H1 (cell line): Measurements from ENCODE around the gene MIER2. TPM values are rescaled to one million over a fixed set of nuclear protein-coding genes. Genes with fewer than 3 reads are reported as not detected.

Experiments
- CTCF ChIA-PET: fragments of 300-600 bp; sonication (Branson Sonifier 250); formaldehyde crosslinking; loops from one replicate; lab custom pipeline; 2021; ENCODE audit not compliant: partially characterized antibody; lab: Charles Lee
- POLR2A ChIA-PET: fragments of 300-600 bp; sonication (Branson Sonifier 250); formaldehyde crosslinking; loops from one replicate; lab custom pipeline; 2021; ENCODE audit warnings: inconsistent platforms; ENCODE audit not compliant: partially characterized antibody; lab: Charles Lee
- DNase-seq, 2 experiments: peaks; one replicate each; pipeline versions ENCODE4 v3.0.0 to v3.0.0-alpha.2; 2010 to 2022; ENCODE audit warnings: low spot score in 2 of 2, low read depth in 1 of 2, mixed read lengths in 1 of 2
- FAIRE-seq: peaks from 2 replicates; lab custom pipeline; 2011; peaks lifted over from hg19 to GRCh38; lab: Jason Lieb, UNC
- H2AFZ ChIP-seq: 2 replicates; pipeline ENCODE4 v1.8.1; 2012; ENCODE audit warnings: low read length, inconsistent platforms
- H2AK5ac ChIP-seq: 2 replicates; pipeline ENCODE4 v1.6.1; 2013; ENCODE audit warnings: low read depth, low read length
- H2BK120ac ChIP-seq: replicated peaks from 2 replicates; pipeline ENCODE3; 2013; ENCODE audit warnings: low read depth, low read length, inconsistent platforms
- H2BK12ac ChIP-seq: 2 replicates; pipeline ENCODE4 v1.6.1; 2013; ENCODE audit warnings: low read depth, low read length
- H2BK15ac ChIP-seq: 2 replicates; pipeline ENCODE4 v1.6.1; 2013; ENCODE audit warnings: low read length
- H2BK20ac ChIP-seq: 2 replicates; pipeline ENCODE4 v1.6.1; 2013; ENCODE audit warnings: low read length
- H2BK5ac ChIP-seq: 2 replicates; pipeline ENCODE4 v1.6.1; 2013; ENCODE audit warnings: low read depth, low read length
- H3K14ac ChIP-seq: 2 replicates; pipeline ENCODE4 v1.6.1; 2013; ENCODE audit warnings: inconsistent platforms; ENCODE audit not compliant: insufficient read length
- H3K18ac ChIP-seq: 2 replicates; pipeline ENCODE4 v1.6.1; 2013; ENCODE audit warnings: low read length; ENCODE audit errors: extremely low read depth
- H3K23ac ChIP-seq: 2 replicates; pipeline ENCODE4 v1.6.1; 2013; ENCODE audit warnings: inconsistent platforms; ENCODE audit not compliant: insufficient read length
- H3K23me2 ChIP-seq: 2 replicates; pipeline ENCODE4 v1.6.1; 2013; ENCODE audit warnings: low read depth, low read length
- H3K27ac ChIP-seq: 2 replicates; pipeline ENCODE4 v1.6.1; 2011; ENCODE audit warnings: low read depth, low read length, inconsistent platforms
- H3K27me3 ChIP-seq, 4 experiments: replicated peaks in 1 of 4; 1 replicate in 1 of 4; 2 replicates in 3 of 4; pipeline versions ENCODE4 v1.6.1 to v1.8.1; 2011 to 2013; ENCODE audit warnings: low read length in 3 of 4, mild to moderate bottlenecking in 3 of 4, inconsistent platforms in 2 of 4, mixed read lengths in 2 of 4, moderate library complexity in 1 of 4; ENCODE audit not compliant: control insufficient read depth in 3 of 4, insufficient read depth in 3 of 4; ENCODE audit errors: extremely low read depth in 1 of 4
- H3K36me3 ChIP-seq, 4 experiments: 2 replicates each; pipeline versions ENCODE4 v1.6.1 to v1.8.1; 2011 to 2013; ENCODE audit warnings: mild to moderate bottlenecking in 4 of 4, low read length in 3 of 4, moderate library complexity in 2 of 4, control low read depth in 1 of 4, inconsistent platforms in 1 of 4; ENCODE audit not compliant: insufficient read depth in 4 of 4, control insufficient read depth in 2 of 4
- H3K4ac ChIP-seq: replicated peaks from 2 replicates; pipeline ENCODE3; 2013; ENCODE audit warnings: low read length, low read depth, mixed read lengths, inconsistent platforms; ENCODE audit not compliant: insufficient read length
- H3K4me1 ChIP-seq, 4 experiments: replicated peaks in 1 of 4; 1 replicate in 1 of 4; 2 replicates in 3 of 4; pipeline versions ENCODE4 v1.6.1 to v1.8.1; 2011 to 2013; ENCODE audit warnings: low read length in 3 of 4, inconsistent platforms in 2 of 4, mixed read lengths in 1 of 4; ENCODE audit not compliant: insufficient read depth in 4 of 4, control insufficient read depth in 3 of 4
- H3K4me2 ChIP-seq, 2 experiments: 2 replicates each; pipeline versions ENCODE4 v1.6.1 to v1.8.1; 2011 to 2013; ENCODE audit warnings: low read depth in 2 of 2, low read length in 2 of 2, control low read depth in 1 of 2, inconsistent platforms in 1 of 2, mild to moderate bottlenecking in 1 of 2; ENCODE audit not compliant: insufficient read depth in 1 of 2
- H3K4me3 ChIP-seq, 4 experiments: fragments of 200-600, 300-600 bp in 1 of 4; sonication (generic), shearing (Covaris generic), sonication (Bioruptor Twin) in 1 of 4; 2 replicates each; pipeline versions ENCODE4 v1.5.1 to v1.8.1; 2011 to 2016; ENCODE audit warnings: low read length in 4 of 4, low read depth in 3 of 4, control low read depth in 2 of 4, inconsistent platforms in 2 of 4, mild to moderate bottlenecking in 2 of 4, mixed read lengths in 1 of 4, moderate library complexity in 1 of 4; ENCODE audit not compliant: insufficient read depth in 2 of 4; ENCODE audit errors: extremely low read depth in 1 of 4
- H3K56ac ChIP-seq: replicated peaks from 2 replicates; pipeline ENCODE3; 2013; ENCODE audit warnings: low read depth, mild to moderate bottlenecking, mixed read lengths, low read length, inconsistent platforms; ENCODE audit not compliant: insufficient read length
- H3K79me1 ChIP-seq: 2 replicates; pipeline ENCODE4 v1.6.1; 2013; ENCODE audit warnings: low read depth, low read length, control low read depth
- H3K79me2 ChIP-seq, 2 experiments: 2 replicates each; pipeline versions ENCODE4 v1.6.1 to v1.8.1; 2012 to 2013; ENCODE audit warnings: low read length in 2 of 2, mild to moderate bottlenecking in 2 of 2, inconsistent platforms in 1 of 2; ENCODE audit not compliant: insufficient read depth in 2 of 2, control insufficient read depth in 1 of 2
- H3K9ac ChIP-seq, 4 experiments: replicated peaks in 1 of 4; 1 replicate in 1 of 4; 2 replicates in 3 of 4; pipeline versions ENCODE4 v1.6.1 to v1.8.1; 2011 to 2013; ENCODE audit warnings: low read depth in 3 of 4, low read length in 3 of 4, control low read depth in 2 of 4, mild to moderate bottlenecking in 2 of 4, moderate library complexity in 2 of 4, inconsistent platforms in 1 of 4; ENCODE audit errors: extremely low read depth in 1 of 4
- H3K9me3 ChIP-seq, 2 experiments: 2 replicates each; pipeline versions ENCODE4 v1.6.1 to v1.8.1; 2012 to 2013; ENCODE audit warnings: mild to moderate bottlenecking in 2 of 2, moderate library complexity in 2 of 2, control low read depth in 1 of 2, inconsistent platforms in 1 of 2, low read depth in 1 of 2, low read length in 1 of 2, mixed read lengths in 1 of 2; ENCODE audit not compliant: insufficient read depth in 2 of 2
- H4K20me1 ChIP-seq, 2 experiments: replicated peaks in 1 of 2; 2 replicates each; pipeline versions ENCODE3 to v1.8.1; 2011 to 2013; ENCODE audit warnings: inconsistent platforms in 2 of 2, low read length in 2 of 2, mild to moderate bottlenecking in 1 of 2; ENCODE audit not compliant: insufficient read depth in 2 of 2, control insufficient read depth in 1 of 2
- H4K5ac ChIP-seq: 2 replicates; pipeline ENCODE4 v1.6.1; 2013; ENCODE audit warnings: low read length, low read depth, mixed read lengths, inconsistent platforms; ENCODE audit not compliant: insufficient read length
- H4K8ac ChIP-seq: 2 replicates; pipeline ENCODE4 v1.8.0; 2013; ENCODE audit warnings: mild to moderate bottlenecking, moderate library complexity, low read length, inconsistent platforms; ENCODE audit not compliant: insufficient read depth; ENCODE audit errors: extremely low read depth
- H4K91ac ChIP-seq: replicated peaks from 2 replicates; pipeline ENCODE3; 2013; ENCODE audit warnings: low read length, mixed read lengths, inconsistent platforms; ENCODE audit not compliant: insufficient read length
- ATF2 ChIP-seq: IDR thresholded peaks from 2 replicates; pipeline ENCODE4 v1.6.1; 2012; ENCODE audit warnings: low read length, inconsistent platforms
- EZH2 ChIP-seq: fragments of 200-600 bp; sonication (generic); IDR thresholded peaks from 2 replicates; pipeline ENCODE4 v1.7.1; 2012; ENCODE audit warnings: low read depth, mild to moderate bottlenecking, moderate library complexity, low read length, inconsistent platforms; ENCODE audit not compliant: severe bottlenecking
- HDAC6 ChIP-seq: IDR thresholded peaks from one replicate; pipeline ENCODE4 v1.7.1; 2012; ENCODE audit warnings: low read depth, mild to moderate bottlenecking, inconsistent platforms, low read length, moderate library complexity
- KDM1A ChIP-seq: fragments of 200-600, 300-600 bp; sonication (generic); IDR thresholded peaks from 2 replicates; pipeline ENCODE4 v1.7.1; 2016; ENCODE audit warnings: mild to moderate bottlenecking, low read length, borderline replicate concordance
- RBBP5 ChIP-seq: IDR thresholded peaks from 2 replicates; pipeline ENCODE4 v1.7.1; 2012; ENCODE audit warnings: low read depth, mild to moderate bottlenecking, inconsistent platforms, low read length, moderate library complexity, borderline replicate concordance
- RXRA ChIP-seq: IDR thresholded peaks from 2 replicates; pipeline ENCODE4 v1.6.1; 2011; ENCODE audit warnings: low read depth, mild to moderate bottlenecking, low read length, moderate library complexity; ENCODE audit not compliant: insufficient read depth
- SAP30 ChIP-seq: fragments of 300-600 bp; sonication (generic); IDR thresholded peaks from 2 replicates; pipeline ENCODE4 v1.7.1; 2012; ENCODE audit warnings: low read length, moderate library complexity, mild to moderate bottlenecking, inconsistent platforms; ENCODE audit not compliant: insufficient read depth, insufficient replicate concordance
- SIRT6 ChIP-seq: IDR thresholded peaks from one replicate; pipeline ENCODE4 v1.7.1; 2012; ENCODE audit warnings: low read length, inconsistent platforms
- SIX5 ChIP-seq: IDR thresholded peaks from 2 replicates; pipeline ENCODE4 v1.6.1; 2011; ENCODE audit warnings: mild to moderate bottlenecking, low read depth, low read length
- SP4 ChIP-seq: IDR thresholded peaks from 2 replicates; pipeline ENCODE4 v1.6.1; 2012; ENCODE audit warnings: low read length, inconsistent platforms
- SUZ12 ChIP-seq: fragments of 200-600 bp; sonication (generic); IDR thresholded peaks from 2 replicates; pipeline ENCODE4 v1.6.1; 2012; ENCODE audit warnings: mild to moderate bottlenecking, inconsistent platforms, low read length, moderate library complexity, mixed read lengths
- USF2 ChIP-seq: IDR thresholded peaks from 2 replicates; pipeline ENCODE4 v1.6.1; 2011; ENCODE audit warnings: low read length, improper control_type of control experiment
- WGBS, 2 experiments: shearing (Covaris generic) in 1 of 2; methylation state at CpG; one replicate each; pipeline versions ENCODE4 v1.1.6 to v1.1.7; 2013 to 2015; ENCODE audit warnings: low lambda C conversion rate in 2 of 2, mixed read lengths in 2 of 2, inconsistent platforms in 1 of 2, low coverage in 1 of 2, missing lambda C conversion rate in 1 of 2; ENCODE audit not compliant: insufficient replicate concordance in 2 of 2, insufficient coverage in 1 of 2, insufficient read length in 1 of 2; ENCODE audit errors: extremely low coverage in 1 of 2, missing lambda C conversion rate in 1 of 2; 5-methylcytosine and 5-hydroxymethylcytosine counted together
- polyA plus RNA-seq, 7 experiments: library from polyadenylated mRNA; depleted of rRNA in 3 of 7; stranded (reverse) in 5 of 7; unstranded in 2 of 7; fragments of >200 nt in 5 of 7; fragments of 200-250 nt in 2 of 7; gene quantifications; 1 replicate in 5 of 7; 2 replicates in 1 of 7; 4 replicates in 1 of 7; pipeline versions ENCODE4 v1.2.1 to v1.2.3, GENCODE V29; 2011 to 2013; ENCODE audit warnings: missing spikeins in 2 of 7, mixed read lengths in 2 of 7
- total RNA-seq: library from RNA; stranded (reverse); fragmentation: NEBNext Ultra II Directional; extraction: Animal tissue kit (Norgen Biotek cat#: 25700); gene quantifications from 2 replicates; pipeline ENCODE4 v1.2.1, GENCODE V29; 2021

Gene MIER2
- total and polyA plus RNA-seq, 2 of the 8 experiments (the other 6 are each of a cell fraction or from before 2014, with no cell fraction given), result 30.3 to 48.3 TPM

GRCh38 chr19:359653-359925 is 15.0 kb upstream of the MIER2 start:
- Histone ChIP-seq H3K23ac (no peak overlapping the region), H3K23me2 (no peaks in the 10 kb centered on the region), H3K14ac (no peak overlapping the region), H2BK12ac (no peak overlapping the region), H2AK5ac (no peak overlapping the region), H3K4ac (no peak overlapping the region), H4K8ac (no peak overlapping the region), H2BK120ac (no peak overlapping the region), H3K27ac (no peak overlapping the region), H3K9me3 (peaks cover 0 to 2% of the 10 kb centered on the region in 2 experiments; a peak in 2 of 4 replicates), H2BK20ac (no peak overlapping the region), H4K5ac (no peak overlapping the region), H3K4me2 (no peak overlapping the region), H3K56ac (no peak overlapping the region), H2BK5ac (no peak overlapping the region), H3K36me3 (no peaks in the 10 kb centered on the region), H3K79me2 (no peaks in the 10 kb centered on the region), H3K4me3 (no peak overlapping the region), H3K4me1 (no peaks in the 10 kb centered on the region), H4K91ac (no peak overlapping the region), H2BK15ac (no peak overlapping the region), H3K18ac (no peak overlapping the region), H4K20me1 (peaks cover 0 to 3% of the 10 kb centered on the region in 2 experiments), H3K9ac (no peak overlapping the region), H3K27me3 (no peaks in the 10 kb centered on the region; a peak in 2 of 7 replicates), H3K79me1 (no peaks in the 10 kb centered on the region; the same call in 1 of the 2 replicates), H2AFZ (no peak overlapping the region)
- DNase-seq (no peak), FAIRE-seq (no peak)
- WGBS, 2 experiments, result 72% methylated on average over 2 of the region's 2 CpGs; no CpG with 5 or more reads in 1 of the 2 experiments
- ChIA-PET POLR2A (no interaction called here), CTCF (no interaction called here)
- TF ChIP-seq SP4 (no peak), HDAC6 (no peak), SIRT6 (no peak), ATF2 (no peak), EZH2 (no peak), KDM1A (no peak), SUZ12 (no peak), USF2 (no peak), SAP30 (no peak), RXRA (no peak), RBBP5 (no peak), SIX5 (no peak)
